ENCODE measurements around the gene THSD7B.
"Not testable (repeated sequence)": the region's sequence is repeated elsewhere in the genome, so short reads cannot be mapped to it uniquely, and the experiment has no call there.

The THSD7B gene

DNA sequence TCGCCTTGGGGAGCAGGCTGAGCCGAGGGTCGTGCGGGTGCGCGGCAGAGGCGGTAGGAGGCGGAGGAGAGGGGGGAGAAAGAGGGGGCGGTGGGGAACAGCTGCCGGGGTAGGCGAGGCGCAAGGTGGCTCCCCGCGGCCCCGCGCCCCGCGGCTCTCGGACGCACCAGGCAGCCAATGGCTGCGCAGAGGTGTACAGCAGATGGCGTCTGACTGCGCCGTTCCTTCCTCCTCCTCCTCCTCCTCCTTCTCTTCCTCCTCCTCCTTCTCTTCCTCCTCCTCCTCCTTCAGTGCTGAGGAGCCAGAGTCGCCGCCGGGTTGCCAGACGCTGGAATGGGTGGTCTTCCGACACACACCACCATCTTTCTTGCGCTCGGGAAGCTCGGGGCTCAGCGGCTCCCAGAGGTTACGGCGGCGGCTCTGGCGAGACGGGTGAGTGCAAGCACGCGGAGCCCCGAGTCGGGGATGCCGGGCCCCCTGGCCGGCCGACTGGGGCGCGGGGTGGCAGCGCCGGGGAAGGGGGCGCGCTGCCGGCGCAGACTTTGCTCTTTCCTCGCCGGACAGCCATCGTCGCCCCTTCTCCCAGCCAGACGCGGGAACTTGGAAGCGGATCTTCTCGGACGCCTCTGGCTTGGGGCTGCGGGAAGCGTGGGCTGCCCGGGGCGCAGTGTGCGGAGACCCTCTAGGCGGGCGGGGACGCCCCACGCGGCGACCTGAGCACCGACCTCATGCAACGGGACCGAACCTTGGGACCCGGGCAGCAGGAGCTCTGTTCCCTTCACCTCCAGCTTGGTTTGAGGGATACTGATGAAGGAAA lies at the start of gene THSD7B:
TSS of gene THSD7B (plus strand) at position 290 of the 817 bp plus-strand sequence. CDS start 116,634 bp downstream, outside the sequence.
- no peak for DNase-seq

DNA sequence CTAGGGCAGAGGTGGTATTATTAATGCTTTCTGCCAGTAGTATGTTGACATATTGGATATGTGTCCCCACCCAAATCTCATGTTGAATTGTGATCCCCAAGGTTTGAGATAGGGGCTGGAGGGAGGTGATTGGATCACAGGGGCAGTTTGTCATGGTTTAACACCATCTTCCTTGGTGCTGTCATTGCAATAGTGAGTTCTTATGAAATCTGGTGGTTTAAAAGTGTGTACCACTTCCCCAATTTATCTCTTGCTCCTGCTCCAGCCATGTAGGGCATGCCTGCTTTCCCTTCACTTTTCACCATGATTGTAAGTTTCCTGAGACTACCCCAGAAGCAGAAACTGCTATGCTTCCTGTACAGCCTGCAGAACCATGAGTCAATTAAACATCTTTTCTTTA lies 47.1 kb upstream of the THSD7B start:
- no peak for DNase-seq

- no peak for DNase-seq
Measured at GRCh38 chr2:136727973-136728699, 37.2 kb upstream of the THSD7B start.

DNA sequence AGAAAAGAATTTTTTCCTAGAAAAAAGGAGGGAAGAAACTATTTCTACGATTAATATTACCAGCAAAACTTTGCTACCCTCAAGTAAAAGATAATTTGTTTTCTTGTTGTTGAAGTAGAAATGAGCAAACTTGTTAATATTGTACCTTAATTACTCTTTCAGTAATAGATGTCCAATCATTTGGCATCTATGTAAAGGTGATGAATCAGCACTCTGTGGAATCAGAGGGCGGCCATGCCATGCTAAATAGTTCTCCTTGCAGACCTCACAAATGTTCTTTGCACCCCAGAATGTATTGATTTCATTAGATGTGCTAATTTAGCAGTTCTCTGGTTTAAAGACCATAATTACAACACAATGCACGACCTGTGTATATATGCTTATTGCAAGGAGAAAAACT lies 29.1 kb upstream of the THSD7B start:
- no peak for DNase-seq

GRCh38 chr2:136738044-136738443 lies 27.3 kb upstream of the THSD7B start:
- DNase-seq: no peak

GRCh38 chr2:136741471-136741870 lies 23.9 kb upstream of the THSD7B start:
- DNase-seq: no peak

DNA sequence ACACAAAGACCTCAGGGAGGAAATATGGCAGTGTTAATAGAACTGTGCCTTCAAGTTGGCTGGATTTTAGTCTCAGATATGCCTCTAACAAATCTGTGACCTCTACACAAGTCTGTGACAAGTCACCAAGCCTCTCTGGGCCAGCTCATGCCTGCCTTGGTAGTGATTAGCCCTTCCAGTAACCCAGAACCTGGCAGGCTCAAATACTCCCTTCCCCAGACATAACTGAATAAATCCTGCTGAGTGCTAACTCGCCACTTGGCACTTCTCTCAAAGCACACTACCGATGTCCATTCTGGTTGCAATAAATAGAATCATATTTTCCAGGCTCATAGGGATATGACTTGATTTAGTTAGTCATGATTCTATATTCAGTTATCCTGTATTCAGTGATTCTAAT lies 15.3 kb upstream of the THSD7B start:
- DNase-seq: no peak

- DNase-seq: no peak
Measured at GRCh38 chr2:136751406-136751805, 13.9 kb upstream of the THSD7B start.

GRCh38 chr2:136758504-136758903 lies 6.8 kb upstream of the THSD7B start:
- DNase-seq: not testable (repeated sequence)

GRCh38 chr2:136764452-136765255 lies 691 bp upstream of the THSD7B start:
- DNase-seq: no peak

DNA sequence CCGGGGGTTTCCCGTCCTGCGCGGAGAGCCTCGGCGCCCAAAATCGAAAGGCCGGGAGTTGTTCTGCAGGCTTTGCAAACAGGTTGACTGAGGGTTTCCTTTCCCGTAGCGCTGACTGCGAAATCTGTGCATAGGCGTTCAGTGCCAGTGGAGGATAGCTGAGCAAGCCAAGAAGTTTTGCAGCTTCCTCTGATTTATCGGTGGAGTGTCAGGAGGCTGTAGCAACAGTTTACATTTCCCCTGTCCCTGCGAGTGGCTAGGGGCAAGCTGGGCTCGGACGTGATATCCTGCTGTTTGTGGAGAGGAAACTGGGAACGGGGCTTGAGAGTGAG lies 694 bp downstream of the THSD7B start:
- DNase-seq: no peak

DNA sequence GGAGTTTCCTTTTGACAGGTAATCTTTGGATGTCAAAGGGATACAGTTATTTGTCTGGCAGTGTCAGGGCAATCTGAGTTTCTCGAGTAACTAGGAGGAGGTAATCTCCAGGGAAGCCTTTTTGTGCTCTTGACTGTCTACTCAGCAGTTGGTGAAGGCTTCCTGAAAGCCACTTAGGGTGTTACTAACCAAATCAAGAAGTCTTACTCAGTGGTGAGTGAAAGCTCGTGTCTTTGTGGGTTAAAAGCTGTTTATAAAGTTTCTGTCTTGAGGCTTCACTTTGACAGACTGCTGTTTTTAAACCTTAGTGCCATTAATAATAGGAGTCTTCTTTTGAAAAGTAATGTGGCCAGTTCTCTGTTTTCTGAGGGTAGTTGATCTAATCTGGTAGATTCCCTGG lies 1.7 kb downstream of the THSD7B start:
- no peak for DNase-seq

- no peak for DNase-seq
Measured at GRCh38 chr2:136769871-136770270, 4.5 kb downstream of the THSD7B start.

- no peak for DNase-seq
Measured at GRCh38 chr2:136770384-136770783, 5.0 kb downstream of the THSD7B start.

GRCh38 chr2:136777391-136777790 lies 12.0 kb downstream of the THSD7B start:
- DNase-seq: no peak

DNA sequence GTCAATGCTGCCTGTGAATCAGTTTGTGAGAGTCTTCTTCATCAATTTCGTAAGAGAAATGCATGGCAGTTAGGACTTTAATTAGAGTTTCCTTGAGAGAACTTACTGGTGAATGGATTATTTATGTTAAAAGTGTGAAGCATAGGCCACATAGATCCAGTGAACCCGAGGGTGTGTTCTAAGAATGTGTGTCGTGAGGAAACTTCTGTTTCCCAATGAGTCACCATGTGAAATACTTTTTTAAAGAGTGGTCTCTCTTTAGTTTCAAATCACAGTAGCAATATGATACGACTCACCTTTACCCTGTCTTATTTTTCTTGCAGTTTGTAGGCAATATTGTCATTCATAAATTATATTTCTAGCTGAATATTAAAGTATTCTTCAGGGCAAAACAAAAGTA lies 18.5 kb downstream of the THSD7B start:
- no peak for DNase-seq

- DNase-seq: no peak
Measured at GRCh38 chr2:136785215-136785614, 19.9 kb downstream of the THSD7B start.

DNA sequence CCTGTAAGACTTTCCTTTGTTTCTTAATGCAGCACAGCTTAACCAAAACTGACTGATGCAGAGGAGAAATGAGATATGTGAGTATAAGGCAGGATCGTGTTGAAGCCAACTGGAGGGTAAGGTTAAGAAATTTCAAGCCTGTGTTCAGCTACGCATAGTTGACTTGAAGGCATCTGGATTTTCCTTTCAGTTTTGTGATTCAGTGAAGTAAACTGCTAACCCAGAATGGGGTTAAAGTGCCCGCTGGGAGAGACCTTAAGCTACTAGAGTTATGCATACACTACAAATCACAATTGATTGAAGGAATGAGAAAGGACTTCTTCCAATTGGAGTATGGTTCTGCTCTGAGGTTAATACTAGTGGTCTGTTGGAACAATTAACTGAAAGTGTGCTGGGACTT lies 22.6 kb downstream of the THSD7B start:
- DNase-seq: no peak

DNA sequence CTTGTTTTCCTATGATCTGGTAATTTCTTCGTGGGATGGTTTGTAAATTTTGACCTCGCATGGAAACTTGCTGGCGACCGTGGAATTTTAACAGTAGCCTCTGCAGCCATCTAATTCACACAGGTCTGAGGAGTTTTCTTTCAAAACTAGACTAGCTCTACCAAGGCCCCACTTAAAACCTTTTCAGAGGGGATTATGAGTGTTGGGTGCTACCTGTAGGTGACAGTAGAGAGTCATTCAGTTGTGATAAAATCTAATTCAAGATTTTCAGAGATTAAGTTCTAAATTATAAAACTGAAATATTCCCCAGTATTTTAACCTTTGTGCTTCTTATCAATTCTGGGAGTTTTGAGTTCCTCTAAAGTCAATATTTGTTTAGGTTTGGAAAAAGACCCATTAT lies 31.0 kb downstream of the THSD7B start:
- no peak for DNase-seq

- no peak for DNase-seq
Measured at GRCh38 chr2:136798766-136799165, 33.4 kb downstream of the THSD7B start.

GRCh38 chr2:136801661-136802060 lies 36.3 kb downstream of the THSD7B start:
- DNase-seq: no peak

DNA sequence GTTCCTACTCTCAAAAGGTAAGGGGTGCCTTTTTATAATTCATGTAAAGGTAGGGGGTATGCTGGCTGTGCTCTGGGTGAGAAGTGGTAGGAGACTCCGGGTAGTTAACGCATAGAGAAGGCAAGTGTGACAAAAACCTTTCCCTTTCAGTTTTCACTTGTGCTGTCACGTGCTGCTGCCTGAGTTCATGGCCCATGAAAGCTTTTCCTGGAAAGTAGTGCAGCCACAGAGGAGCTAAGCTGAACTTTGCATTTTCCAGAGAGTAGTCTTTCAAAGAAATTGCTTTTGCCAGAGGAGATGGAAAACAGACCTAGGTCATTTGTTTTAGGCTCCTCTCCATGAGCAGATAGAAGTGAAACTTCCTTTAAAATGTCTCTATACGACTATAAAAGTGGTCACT lies 44.7 kb downstream of the THSD7B start:
- DNase-seq: no peak

GRCh38 chr2:136818839-136819238 lies 53.5 kb downstream of the THSD7B start:
- DNase-seq: no peak

GRCh38 chr2:136823291-136823690 lies 57.9 kb downstream of the THSD7B start:
- no peak for DNase-seq
